GM19324 (cell line): ENCODE results near the gene ZNF776.
"Not testable (repeated sequence)": the region's sequence is repeated elsewhere in the genome, so short reads cannot be mapped to it uniquely, and the experiment has no call there.

Experiments used
- ATAC-seq: cut with Tn5 transposase; IDR thresholded peaks from one replicate; pipeline ENCODE4 v1.9.1; 2021; ENCODE audit warnings: mild to moderate bottlenecking, moderate library complexity; ENCODE audit not compliant: unreplicated experiment, low FRiP score

ZNF776 gene

DNA sequence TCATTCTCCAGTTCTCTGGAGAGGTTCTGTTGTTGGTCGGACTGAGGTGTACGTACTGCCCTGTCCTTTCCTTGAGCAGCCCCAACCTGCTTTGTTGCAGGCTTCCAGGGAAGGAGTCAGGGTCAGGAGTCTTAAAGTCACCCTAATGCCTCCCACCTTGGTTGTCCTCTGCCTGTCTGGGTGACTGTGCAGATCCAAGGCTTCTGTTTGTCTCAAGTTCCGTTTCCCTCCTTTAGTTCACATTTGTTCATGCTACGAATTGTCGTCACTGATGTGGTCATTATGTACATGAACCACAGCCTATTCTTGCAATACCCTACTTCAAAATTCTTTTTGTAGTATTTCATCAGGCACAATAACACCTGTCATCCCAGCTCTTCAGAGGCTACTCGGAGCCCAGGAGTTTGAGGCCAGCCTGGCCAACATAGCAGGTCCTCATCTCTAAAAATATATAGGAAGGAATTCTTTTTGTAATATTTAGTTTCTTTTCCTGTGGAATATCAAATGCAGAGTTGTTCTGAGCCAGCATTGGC lies 30.2 kb downstream of the ZNF776 start:
- ATAC-seq = no peak

DNA sequence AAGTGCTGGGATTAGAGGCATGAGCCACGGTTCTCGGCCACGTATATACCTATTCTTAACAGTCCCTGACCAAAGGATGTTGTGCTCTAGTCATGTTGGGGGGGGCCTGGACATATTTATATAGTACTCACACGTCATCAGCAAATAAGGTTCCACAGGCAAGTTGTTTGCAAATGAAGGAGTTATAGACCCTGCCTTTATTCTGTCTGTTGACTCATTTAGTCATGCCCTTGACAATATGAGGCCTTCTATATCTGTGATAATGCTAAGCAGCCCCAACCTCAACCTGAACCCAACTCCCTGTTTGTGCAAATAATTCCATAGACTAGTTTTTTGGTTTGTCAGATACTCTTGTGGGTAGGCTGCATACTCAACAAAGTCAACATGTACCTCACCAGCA lies 31.7 kb downstream of the ZNF776 start:
- ATAC-seq = no peak

DNA sequence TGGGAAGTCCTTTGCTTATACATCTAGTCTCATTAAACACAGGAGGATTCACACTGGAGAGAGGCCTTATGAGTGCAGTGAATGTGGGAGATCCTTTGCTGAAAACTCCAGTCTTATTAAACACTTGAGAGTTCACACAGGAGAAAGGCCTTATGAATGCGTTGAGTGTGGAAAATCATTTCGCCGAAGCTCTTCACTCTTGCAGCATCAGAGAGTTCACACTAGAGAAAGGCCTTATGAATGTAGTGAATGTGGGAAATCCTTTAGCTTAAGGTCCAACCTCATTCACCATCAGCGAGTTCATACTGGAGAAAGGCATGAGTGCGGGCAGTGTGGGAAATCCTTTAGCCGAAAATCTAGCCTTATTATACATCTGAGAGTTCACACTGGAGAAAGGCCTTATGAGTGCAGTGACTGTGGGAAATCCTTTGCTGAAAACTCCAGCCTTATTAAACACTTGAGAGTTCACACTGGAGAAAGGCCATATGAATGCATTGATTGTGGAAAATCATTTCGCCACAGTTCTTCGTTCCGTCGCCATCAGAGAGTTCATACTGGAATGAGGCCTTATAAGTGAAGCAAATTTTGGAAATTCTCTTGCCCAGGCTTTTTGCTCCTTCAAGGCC lies 32.7 kb downstream of the ZNF776 start:
- ATAC-seq = no peak

DNA sequence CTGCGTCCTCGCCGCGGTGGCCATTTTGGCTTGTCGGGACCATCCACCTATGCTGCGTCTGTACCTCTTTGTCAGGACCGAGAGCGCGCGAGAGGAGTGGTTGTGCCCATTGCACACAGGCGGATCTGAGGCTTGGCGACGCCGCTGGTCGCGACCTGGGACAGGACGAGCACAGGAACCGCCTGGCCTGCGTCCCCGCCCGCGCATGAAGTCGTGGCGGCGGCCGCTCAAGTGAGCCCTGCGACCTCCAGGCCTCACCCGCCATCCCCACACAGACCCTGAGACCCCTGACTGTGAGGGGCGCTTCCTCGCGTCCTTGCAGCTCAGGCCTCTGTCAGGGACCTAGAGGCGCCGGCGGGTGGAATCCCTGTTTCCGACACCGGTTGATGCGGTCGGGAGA lies 39.7 kb downstream of the ZNF776 start:
- no peak for ATAC-seq

DNA sequence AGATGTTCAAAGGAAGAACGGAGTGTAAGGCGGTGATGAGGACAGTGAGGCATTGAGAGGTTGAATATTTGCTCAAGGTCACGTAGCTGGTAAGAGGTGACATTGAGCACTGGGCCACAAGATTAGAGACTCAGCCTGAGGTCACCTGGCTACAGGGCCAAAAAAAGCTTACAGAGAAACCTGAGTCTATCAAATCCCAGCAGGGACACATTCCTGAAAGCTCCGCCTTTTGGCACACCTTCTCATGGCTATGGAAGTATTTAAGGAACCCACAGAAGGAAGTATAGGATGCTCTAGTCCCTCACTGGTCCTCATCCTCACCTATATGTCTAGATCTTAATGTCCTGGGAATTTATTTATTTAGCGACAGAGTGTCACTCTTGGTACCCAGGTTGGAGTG lies 40.3 kb downstream of the ZNF776 start:
- ATAC-seq = no peak

DNA sequence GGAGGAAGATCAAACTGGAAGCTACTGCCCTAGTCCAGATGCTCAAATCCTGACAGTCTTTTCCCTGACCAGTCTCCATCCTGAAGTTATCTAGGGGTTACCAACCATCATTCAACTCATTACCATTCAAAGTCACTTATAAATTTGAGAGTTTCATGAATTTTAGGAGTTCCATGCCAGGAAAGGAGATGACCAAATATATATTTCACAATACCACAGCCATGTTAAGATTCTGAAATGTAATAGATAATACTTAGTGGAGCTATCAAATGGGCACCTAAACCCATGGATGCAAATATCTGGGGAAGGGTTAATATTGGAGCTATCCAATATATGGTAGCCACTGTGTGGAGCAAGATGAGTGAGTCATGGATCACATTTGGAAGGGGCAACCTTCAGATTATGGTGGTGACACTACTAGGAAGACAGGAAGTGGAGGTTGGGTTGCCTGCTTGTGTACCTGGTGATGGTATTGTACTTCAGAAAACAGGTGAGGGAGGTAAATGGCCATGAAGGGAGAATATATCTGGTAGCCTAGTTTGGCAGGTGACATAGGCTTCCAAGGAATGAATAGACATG lies 41.6 kb downstream of the ZNF776 start:
- ATAC-seq = no peak

DNA sequence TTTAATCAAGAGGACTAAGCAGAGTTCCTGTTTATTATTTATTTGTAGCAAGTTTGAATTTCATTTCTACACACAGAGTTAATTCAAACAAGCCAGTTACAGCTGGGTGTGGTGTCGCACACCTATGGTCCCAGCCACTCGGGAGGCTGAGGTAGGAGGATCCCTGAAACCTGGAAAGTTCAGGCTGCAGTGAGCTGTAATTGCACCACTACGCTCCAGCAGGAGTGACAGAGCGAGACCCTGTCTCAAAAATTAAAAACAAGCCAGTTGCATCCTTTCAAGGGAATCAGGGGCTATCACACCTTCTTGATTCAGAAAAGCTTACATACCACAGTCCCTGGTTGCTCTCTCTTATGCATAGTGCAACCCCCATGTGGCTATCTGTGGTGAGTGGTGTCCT lies 42.7 kb downstream of the ZNF776 start:
- no peak for ATAC-seq

DNA sequence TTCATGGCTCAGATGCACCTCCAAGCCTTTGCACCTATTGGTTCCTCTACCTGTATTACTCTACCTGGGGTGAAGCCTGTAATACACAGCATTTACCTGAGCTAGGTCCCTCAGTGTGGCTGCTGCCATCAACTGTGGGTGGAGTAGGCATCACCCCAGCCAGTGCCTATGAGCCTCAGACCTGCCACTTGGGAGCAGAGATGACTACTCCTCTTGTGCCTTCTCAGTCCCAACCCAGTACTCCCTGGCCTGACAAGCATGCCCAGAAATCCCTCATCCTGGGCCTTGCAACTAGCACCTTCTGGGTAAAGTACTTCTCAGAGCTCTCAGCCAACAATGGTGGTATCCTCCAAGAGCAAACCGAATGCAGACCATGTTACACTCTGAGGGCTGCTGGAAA lies 50.0 kb downstream of the ZNF776 start:
- ATAC-seq = not testable (repeated sequence)

DNA sequence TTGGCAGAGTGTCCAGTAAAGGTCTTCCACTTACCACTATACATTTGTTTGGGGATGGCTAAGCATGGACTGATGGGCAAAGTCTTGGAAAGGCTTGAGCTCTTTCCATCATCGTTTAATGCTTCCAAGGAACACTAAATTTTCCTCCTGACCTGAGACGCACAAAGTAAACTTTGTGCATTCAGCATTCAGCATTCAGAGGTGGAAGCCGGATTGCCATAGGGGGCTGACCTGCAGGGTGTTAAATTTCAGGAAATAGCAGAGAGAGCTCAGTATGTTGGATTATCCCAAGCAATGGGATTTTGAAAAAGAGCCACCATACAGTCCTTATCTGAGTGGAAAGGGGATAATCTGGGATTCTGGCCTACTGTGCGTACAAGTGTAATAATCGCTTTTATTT lies 54.1 kb downstream of the ZNF776 start:
- no peak for ATAC-seq

DNA sequence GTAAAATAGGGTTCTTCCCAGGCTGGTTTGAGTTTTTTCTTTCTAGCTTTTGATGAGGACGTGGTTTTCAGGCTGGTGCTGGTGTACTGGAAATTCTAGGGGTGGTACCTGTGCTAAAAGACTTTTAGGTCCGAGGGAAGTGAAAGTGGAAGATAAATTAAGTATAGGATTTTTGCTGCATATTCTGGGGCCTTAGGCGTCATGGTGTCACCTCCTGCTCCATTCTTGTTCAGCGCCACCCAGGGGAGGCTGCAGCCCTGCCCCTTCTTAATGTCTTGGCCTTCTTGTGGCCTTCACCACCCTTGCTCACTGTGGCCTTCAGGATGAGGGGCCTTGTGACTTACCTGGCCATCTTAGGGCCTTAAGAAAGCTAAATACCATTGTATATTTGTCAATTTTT lies 55.7 kb downstream of the ZNF776 start:
- ATAC-seq = no peak

DNA sequence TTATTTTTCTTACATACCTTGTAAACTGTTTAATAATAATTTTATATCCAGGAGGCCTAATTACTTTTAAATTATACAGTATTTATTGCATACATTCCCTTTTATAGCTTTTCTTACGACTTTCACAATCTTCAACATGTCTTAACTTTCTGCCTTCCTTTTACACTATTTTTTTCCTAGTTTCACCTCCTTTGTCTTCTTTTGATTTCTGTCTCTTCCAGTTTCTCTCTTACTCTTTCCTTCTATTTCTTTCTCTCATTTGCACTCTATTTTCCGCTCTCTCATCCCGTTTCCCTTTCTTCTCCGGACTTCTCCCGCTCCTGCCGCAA lies 56.6 kb downstream of the ZNF776 start:
- ATAC-seq = no peak

DNA sequence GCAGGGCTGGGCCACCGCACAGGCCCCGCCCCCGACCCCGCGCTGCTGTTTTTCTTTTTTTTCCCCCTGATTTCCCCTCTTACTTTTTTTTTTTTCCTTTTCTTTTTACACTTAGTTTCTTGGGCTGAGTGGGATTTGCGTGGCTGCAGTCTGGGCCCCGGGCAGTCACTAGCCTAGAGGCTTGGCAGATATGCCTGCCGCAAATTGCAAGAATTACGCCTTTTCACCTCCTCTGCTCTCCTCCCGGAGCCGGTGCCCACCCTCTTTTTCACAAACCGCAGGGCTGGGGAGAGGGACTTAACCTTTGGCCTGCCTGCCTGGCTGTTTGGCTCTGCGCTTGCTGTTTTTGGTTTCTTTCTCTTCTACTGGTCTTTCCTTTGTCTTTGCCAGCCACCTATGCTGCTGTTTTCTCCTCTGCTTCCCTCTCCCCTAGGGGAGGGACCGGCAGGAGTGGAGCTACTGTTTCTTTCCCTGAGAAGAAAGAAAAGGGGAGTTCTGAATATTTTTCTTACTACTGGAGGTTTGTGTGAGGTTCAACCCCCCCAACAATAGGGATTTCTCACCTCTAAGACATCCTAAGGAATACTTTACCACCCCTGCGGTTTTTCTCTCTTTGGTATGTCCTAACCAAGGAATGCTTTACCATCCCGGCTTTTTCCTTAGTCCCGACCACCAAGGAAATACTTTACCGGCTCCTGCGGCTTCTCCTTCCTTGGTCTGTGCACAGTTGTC lies 57.1 kb downstream of the ZNF776 start:
- ATAC-seq = no peak

DNA sequence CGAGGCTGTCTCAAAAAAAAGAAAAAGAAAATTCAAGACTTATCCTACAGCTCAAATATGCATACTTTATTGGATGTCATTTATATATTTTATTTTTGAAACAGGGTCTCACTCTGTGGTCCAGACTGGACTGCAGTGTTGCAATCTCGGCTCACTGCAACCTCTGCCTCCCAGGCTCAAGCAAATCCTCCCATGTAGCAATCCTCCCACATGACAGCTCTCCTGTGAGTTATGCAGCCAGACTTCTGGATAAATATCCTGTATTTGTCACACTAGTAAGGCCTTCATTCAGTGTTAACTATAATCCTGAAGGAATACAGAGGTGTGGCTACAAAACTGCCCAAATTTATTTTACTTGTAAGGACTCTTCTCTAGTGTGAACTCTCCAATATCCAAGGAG lies 60.9 kb downstream of the ZNF776 start:
- no peak for ATAC-seq
